Measurements from ENCODE around the gene NDFIP1. TPM values are rescaled to one million over a fixed set of nuclear protein-coding genes. Genes with fewer than 3 reads are reported as not detected.

Gene NDFIP1
- total RNA-seq, 2 donors from 2014 or later = 37.1 to 56.9 TPM

DNA sequence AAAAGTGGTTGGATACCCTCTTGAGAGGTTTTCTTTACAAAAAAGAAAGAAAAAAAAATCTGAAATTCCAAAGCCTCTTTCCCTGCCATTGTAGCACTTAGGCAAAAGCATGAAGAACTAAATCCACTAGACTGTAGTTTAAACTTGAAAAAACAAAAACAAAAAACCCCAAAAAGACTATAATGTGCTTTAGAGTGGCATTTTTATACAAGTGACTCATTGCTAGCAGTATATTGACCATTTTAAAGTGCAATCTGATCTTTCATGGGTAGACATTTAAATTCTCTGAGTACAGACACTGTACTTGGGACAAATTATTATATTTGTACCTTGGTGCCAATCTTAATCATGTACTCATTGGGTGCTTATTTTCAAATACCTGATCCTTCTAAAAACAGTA, 50.8 kb downstream of the NDFIP1 start:
- DNase-seq = no peak
- Histone ChIP-seq H3K36me3 (no peaks in the 10 kb centered on the region), H3K9ac (ENCODE audit: low read depth in 2 of 2, low read length in 2 of 2) (no peak overlapping the region), H3K27me3 (no peaks in the 10 kb centered on the region), H3K4me3 (no peak overlapping the region), H3K27ac (no peak overlapping the region), H3K9me3 (no peaks in the 10 kb centered on the region), H3K4me1 (no peaks in the 10 kb centered on the region)
- TF ChIP-seq, protein P1, sequence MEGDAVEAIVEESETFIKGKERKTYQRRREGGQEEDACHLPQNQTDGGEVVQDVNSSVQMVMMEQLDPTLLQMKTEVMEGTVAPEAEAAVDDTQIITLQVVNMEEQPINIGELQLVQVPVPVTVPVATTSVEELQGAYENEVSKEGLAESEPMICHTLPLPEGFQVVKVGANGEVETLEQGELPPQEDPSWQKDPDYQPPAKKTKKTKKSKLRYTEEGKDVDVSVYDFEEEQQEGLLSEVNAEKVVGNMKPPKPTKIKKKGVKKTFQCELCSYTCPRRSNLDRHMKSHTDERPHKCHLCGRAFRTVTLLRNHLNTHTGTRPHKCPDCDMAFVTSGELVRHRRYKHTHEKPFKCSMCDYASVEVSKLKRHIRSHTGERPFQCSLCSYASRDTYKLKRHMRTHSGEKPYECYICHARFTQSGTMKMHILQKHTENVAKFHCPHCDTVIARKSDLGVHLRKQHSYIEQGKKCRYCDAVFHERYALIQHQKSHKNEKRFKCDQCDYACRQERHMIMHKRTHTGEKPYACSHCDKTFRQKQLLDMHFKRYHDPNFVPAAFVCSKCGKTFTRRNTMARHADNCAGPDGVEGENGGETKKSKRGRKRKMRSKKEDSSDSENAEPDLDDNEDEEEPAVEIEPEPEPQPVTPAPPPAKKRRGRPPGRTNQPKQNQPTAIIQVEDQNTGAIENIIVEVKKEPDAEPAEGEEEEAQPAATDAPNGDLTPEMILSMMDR (IDR thresholded peaks at IDR 0.05) = no peak
- intact Hi-C loops (cut with DNase I) = loop anchor here (10.0 kb wide), 2 partner anchors 165 to 535 kb away; partner anchors contain the start of gene SPRY4

DNA sequence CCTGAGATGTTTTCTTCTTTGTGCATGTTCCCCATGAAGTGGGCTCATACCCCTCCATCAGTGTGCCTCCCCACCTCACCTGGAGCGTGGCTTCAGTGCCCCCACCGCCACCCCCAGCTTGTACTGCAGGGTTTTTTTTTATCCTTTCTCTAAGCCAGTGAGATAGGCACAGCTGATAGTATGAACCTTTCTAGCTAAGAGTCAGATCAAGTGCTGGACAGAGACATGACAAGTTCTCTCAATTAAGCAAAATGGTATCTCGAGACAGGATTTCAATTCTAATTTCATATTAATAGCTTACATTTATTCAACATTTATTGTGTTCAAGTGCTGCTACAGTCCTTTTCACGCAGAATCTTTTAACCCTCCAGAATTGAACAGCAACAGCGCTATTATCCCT, 55.7 kb downstream of the NDFIP1 start:
- Histone ChIP-seq H3K36me3 (no peaks in the 10 kb centered on the region), H3K27ac (no peak overlapping the region), H3K9ac (ENCODE audit: low read depth in 2 of 2, low read length in 2 of 2) (no peak overlapping the region), H3K9me3 (no peaks in the 10 kb centered on the region), H3K4me3 (no peak overlapping the region), H3K4me1 (no peaks in the 10 kb centered on the region), H3K27me3 (no peaks in the 10 kb centered on the region)
- TF ChIP-seq, protein P1 (IDR thresholded peaks at IDR 0.05) = no peak
- intact Hi-C loops (cut with DNase I) = no loop called here
- DNase-seq = no peak

DNA sequence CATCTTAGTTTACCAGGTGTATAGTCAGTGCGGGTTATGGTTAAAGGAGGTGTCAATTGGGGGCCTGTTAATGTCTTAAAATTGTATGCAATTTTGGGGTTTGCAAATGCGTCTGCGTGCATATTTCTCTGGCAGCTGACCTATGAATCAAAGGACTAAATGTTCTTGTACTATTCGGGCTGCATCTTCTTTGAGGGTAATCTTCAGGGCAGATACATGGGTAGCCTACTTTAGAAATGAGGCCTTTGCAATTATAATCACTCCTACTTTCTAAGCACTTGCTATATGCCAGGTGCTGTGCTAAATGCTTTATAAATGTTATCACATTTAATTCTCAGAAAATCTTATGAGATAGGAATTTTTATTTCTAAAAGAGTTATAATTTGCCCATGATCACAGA, 58.2 kb downstream of the NDFIP1 start:
- Histone ChIP-seq H3K9me3 (no peaks in the 10 kb centered on the region), H3K4me3 (no peak overlapping the region), H3K4me1 (no peaks in the 10 kb centered on the region), H3K9ac (ENCODE audit: low read depth in 2 of 2, low read length in 2 of 2) (no peak overlapping the region), H3K36me3 (no peaks in the 10 kb centered on the region), H3K27me3 (no peaks in the 10 kb centered on the region), H3K27ac (no peak overlapping the region)
- no peak for DNase-seq
- TF ChIP-seq, protein P1 (IDR thresholded peaks at IDR 0.05) = no peak
- intact Hi-C loops (cut with DNase I) = no loop called here

DNA sequence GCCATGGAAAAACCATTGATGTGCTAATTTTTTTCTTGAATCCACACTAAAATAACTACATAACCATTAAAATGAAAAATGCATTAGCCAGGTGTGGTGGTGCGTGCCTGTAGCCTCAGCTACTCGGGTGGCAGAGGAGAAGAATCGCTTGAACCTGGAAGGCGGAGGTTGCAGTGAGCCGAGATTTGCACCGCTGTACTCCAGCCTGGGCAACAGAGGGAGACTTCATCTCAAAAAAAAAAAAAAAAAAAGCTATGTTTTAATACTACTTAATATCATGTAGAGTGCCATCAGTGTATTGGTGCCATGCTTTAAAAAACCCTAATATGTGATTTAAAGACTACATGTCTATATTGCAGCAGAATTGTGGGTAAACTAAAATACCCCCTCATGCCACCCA, 58.9 kb downstream of the NDFIP1 start:
- Histone ChIP-seq H3K9ac (ENCODE audit: low read depth in 2 of 2, low read length in 2 of 2) (no peak overlapping the region), H3K4me3 (no peak overlapping the region), H3K27me3 (no peaks in the 10 kb centered on the region), H3K36me3 (no peaks in the 10 kb centered on the region), H3K9me3 (no peaks in the 10 kb centered on the region), H3K4me1 (no peaks in the 10 kb centered on the region), H3K27ac (no peak overlapping the region)
- DNase-seq = no peak
- TF ChIP-seq, protein P1 (IDR thresholded peaks at IDR 0.05) = no peak
- intact Hi-C loops (cut with DNase I) = no loop called here

DNA sequence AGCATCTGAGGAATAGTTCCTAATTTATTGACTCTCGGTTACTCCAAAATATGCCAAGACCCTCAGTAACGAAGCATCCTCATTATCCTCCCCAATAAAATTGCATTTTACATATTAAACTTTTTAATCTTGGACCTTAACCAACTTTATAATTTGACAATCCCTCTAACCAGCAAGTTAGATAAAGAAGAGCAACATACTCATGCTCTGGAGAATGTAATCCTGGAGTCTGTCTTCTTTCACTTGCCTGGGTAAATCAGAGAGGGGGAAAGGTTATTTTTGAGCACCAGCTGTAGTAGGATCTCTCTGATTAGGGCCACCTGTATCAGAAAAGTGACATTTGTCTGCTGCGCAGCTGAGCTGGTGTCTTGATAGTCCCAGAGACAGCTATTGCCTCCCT, 59.8 kb downstream of the NDFIP1 start:
- Histone ChIP-seq H3K36me3 (no peaks in the 10 kb centered on the region), H3K9ac (ENCODE audit: low read depth in 2 of 2, low read length in 2 of 2) (no peak overlapping the region), H3K9me3 (no peaks in the 10 kb centered on the region), H3K4me3 (no peak overlapping the region), H3K27me3 (no peaks in the 10 kb centered on the region), H3K4me1 (no peaks in the 10 kb centered on the region), H3K27ac (no peak overlapping the region)
- no peak for DNase-seq
- intact Hi-C loops (cut with DNase I) = no loop called here
- TF ChIP-seq, protein P1 (IDR thresholded peaks at IDR 0.05) = no peak
